ENCODE measurements around the gene GPR17. TPM values are rescaled to one million over a fixed set of nuclear protein-coding genes. Genes with fewer than 3 reads are reported as not detected.

The GPR17 gene
- total RNA-seq, 1 experiment from 2014 or later = 0.35 TPM

GRCh38 chr2:127663566-127664064, 17.7 kb downstream of the GPR17 start:
- Mint-ChIP-seq H3K9me3 (no peaks in the 10 kb centered on the region), H3K4me3 (peak overlapping the region; percentile 19 to 44; a peak in 4 of 5 replicates), H3K27ac (no peak overlapping the region), H3K36me3 (ENCODE audit: insufficient read depth in 1 of 3, low read depth in 3 of 3) (peaks cover 0 to 2% (median 0%) of the 10 kb centered on the region in 3 experiments; a peak in 3 of 7 replicates), H3K27me3 (ENCODE audit: low read depth) (peaks cover 53% of the 10 kb centered on the region), H3K4me1 (peaks cover 3 to 4% of the 10 kb centered on the region in 2 experiments; a peak in 2 of 4 replicates)
- H2BK15ac ChIP-seq (ENCODE audit: low read depth, low read length) = no peak overlapping the region
- H3K9ac ChIP-seq (ENCODE audit: extremely low read depth, insufficient read length, low read length) = no peak overlapping the region
- no peak overlapping the region for H3K56ac ChIP-seq (ENCODE audit: insufficient read length, low read depth, low read length)
- H3K23ac ChIP-seq (ENCODE audit: insufficient read length, low read depth, low read length) = no peak overlapping the region
- 0 out of 2 replicates have a peak, but pooled peaks cover 2% of the 10 kb centered on the region for H3K79me2 ChIP-seq (ENCODE audit: insufficient read depth, low read length)
- H2BK12ac ChIP-seq (ENCODE audit: insufficient read length, low read depth, low read length) = no peak overlapping the region
- no peak overlapping the region for H3K27ac ChIP-seq (ENCODE audit: insufficient read length, low read depth, low read length)
- no peak overlapping the region for H3K18ac ChIP-seq (ENCODE audit: insufficient read length, low read depth, low read length)
- H3K9me3 ChIP-seq (ENCODE audit: control insufficient read depth, low read depth, low read length) = no peaks in the 10 kb centered on the region
- H3K4ac ChIP-seq (ENCODE audit: low read depth, low read length) = no peak overlapping the region
- no peak overlapping the region for H3K14ac ChIP-seq (ENCODE audit: insufficient read depth, low read length)
- TF ChIP-seq CTCF (conservative IDR thresholded peaks at IDR 0.05) = no peak
- no peak overlapping the region for H2AK5ac ChIP-seq (ENCODE audit: insufficient read length, low read length)
- H3K79me1 ChIP-seq (ENCODE audit: insufficient read depth, low read depth, low read length, poor library complexity, severe bottlenecking) = no peaks in the 10 kb centered on the region
- H4K91ac ChIP-seq (ENCODE audit: insufficient read length, low read depth, low read length) = no peak overlapping the region
- peaks cover 14% of the 10 kb centered on the region; the same call in 1 of the 2 replicates for H3K27me3 ChIP-seq (ENCODE audit: insufficient read depth, low read length)
- no peak overlapping the region for H2AFZ ChIP-seq (ENCODE audit: low read length)
- no peak overlapping the region for H3T11ph ChIP-seq (ENCODE audit: low read length)
- H4K5ac ChIP-seq (ENCODE audit: insufficient read length, low read depth, low read length) = no peak overlapping the region
- H3K4me1 ChIP-seq (ENCODE audit: insufficient read depth, low read length) = no peaks in the 10 kb centered on the region
- H2BK120ac ChIP-seq (ENCODE audit: low read depth, low read length, poor library complexity, severe bottlenecking) = no peak overlapping the region
- no peak overlapping the region for H2BK20ac ChIP-seq (ENCODE audit: low read depth, low read length, poor library complexity, severe bottlenecking)
- no peak for DNase-seq
- H4K8ac ChIP-seq (replicated peaks; ENCODE audit: insufficient read length, low read depth, low read length) = no peak overlapping the region
- peaks cover 4% of the 10 kb centered on the region for H3K23me2 ChIP-seq (ENCODE audit: insufficient read length, low read depth, low read length, poor library complexity, severe bottlenecking)
- H3K4me2 ChIP-seq (ENCODE audit: insufficient read depth, insufficient read length, low read length) = no peak overlapping the region
- H2BK5ac ChIP-seq (ENCODE audit: insufficient read length, low read length) = no peak overlapping the region
- H4K20me1 ChIP-seq (ENCODE audit: control insufficient read depth, insufficient read depth, insufficient read length) = no peaks in the 10 kb centered on the region
- no CpG with 5 or more reads among the region's 6 CpGs for WGBS (ENCODE audit: extremely low coverage, insufficient read length, low lambda C conversion rate)

Measured in H9 (cell line).